ENCODE measurements around the gene ST6GAL2. TPM values are rescaled to one million over a fixed set of nuclear protein-coding genes. Genes with fewer than 3 reads are reported as not detected.

Gene ST6GAL2
- total RNA-seq, 1 donor from 2014 or later: not detected

DNA sequence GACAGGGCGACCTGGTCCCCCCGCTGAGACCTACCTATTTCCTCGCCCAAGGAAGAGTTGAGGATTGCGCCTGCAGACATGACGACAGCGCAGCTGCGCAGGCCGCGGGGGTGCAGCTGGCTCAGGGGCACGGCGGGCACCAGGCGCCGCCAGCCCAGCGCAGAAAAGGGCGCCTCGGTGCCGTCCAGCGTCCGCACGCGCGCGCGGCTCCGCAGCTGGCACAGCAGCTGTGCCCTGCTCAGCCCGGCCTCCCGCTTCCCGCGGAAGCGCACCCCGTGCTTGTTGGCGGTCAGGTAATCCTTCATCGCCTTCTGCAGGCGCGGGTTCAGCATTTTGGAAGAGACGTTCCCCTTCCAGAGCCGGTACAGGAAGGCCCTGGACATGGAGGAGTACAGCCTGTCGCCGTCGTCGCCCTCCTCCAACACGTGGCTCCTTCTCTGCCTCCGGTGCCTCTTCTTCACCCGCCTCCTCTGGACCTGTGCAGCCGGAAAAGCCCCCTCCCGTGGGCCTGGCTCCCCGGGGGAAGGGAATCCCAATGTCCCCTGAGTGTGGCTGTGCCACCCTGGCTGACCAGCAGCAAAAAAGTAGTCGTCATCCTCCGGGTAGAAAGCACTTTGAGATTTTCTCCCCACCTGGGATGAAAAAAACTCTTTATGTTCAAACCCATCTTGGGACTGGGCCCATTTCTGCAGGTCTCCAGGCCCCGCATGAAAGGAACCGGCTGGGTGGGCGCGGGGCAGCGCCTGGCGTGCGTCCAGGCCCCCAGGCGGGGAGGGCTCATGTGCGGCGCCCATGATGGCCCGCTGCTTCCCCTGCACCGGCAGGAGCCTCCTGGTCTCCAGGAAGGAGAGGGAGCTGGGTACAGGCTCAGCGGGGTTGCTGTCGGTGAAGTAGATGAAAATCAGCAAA lies 42.7 kb downstream of the ST6GAL2 start:
- H3K27me3 ChIP-seq (ENCODE audit: control insufficient read depth, insufficient read depth, low read length): no peaks in the 10 kb centered on the region
- FAIRE-seq (no peak), DNase-seq (ENCODE audit: low read depth) (no peak)
- no peaks in the 10 kb centered on the region for H3K36me3 ChIP-seq (ENCODE audit: control insufficient read depth, insufficient read depth, low read length)
- TF ChIP-seq, protein P1, sequence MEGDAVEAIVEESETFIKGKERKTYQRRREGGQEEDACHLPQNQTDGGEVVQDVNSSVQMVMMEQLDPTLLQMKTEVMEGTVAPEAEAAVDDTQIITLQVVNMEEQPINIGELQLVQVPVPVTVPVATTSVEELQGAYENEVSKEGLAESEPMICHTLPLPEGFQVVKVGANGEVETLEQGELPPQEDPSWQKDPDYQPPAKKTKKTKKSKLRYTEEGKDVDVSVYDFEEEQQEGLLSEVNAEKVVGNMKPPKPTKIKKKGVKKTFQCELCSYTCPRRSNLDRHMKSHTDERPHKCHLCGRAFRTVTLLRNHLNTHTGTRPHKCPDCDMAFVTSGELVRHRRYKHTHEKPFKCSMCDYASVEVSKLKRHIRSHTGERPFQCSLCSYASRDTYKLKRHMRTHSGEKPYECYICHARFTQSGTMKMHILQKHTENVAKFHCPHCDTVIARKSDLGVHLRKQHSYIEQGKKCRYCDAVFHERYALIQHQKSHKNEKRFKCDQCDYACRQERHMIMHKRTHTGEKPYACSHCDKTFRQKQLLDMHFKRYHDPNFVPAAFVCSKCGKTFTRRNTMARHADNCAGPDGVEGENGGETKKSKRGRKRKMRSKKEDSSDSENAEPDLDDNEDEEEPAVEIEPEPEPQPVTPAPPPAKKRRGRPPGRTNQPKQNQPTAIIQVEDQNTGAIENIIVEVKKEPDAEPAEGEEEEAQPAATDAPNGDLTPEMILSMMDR (IDR thresholded peaks at IDR 0.05; ENCODE audit: insufficient read depth, low read length, severe bottlenecking): no peak
- no peak overlapping the region for H3K4me3 ChIP-seq (ENCODE audit: low read depth, low read length)

DNA sequence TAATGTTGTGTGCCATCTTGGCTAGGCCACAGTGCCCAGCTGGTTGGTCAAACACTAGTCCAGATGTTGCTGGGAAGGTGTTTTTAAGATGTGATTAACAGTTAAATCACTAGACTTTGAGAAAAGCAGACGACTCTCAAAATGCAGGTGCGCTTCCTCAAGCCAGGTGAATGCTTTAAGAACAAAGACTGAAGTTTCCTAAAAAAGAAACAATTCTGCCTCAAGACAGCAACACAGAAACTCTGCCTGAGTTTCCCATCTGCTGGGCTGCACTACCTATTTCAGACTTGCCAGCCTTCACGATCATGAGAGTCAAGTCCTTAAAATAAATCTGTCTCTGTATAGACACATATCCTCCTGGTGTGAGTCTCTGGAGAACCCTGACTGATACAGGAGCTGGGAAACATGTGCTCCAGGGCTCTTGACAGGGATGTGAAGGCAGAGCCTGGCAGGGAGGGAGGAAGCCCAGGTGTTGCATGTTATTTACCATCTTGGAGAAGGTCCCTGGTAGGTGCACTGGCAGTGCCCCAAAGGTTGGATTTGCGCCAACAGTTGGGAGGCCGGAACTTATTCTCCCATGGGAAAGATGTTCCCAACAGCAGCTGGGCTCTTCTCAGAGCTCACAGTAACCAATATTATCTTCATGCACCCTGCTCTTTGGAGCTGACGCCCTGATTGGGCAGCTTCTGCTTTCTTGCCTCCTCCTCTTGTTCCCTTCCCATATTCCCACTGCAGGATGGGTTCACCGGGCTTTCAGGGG lies 43.9 kb downstream of the ST6GAL2 start:
- no peaks in the 10 kb centered on the region for H3K27me3 ChIP-seq (ENCODE audit: control insufficient read depth, insufficient read depth, low read length)
- no peak for DNase-seq (ENCODE audit: low read depth)

DNA sequence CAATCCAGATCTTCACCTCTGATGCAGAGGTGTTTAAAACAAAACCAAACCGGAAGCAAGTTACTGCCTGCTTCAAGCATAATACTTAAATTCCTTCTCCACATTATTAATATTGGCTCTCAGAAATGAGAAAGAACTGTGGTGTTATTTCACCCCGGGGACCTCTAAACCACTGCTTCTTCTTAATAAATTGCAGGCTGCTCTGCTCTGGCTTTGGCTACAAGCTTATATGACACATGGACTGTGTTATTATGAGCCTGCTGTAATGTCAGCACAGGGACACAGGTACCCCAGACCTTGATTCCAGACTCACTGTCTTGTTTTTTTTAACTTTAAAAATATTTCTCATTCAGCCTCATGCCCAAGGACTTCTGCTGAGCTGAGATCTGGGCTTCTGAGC lies 45.1 kb downstream of the ST6GAL2 start:
- no peaks in the 10 kb centered on the region for H3K27me3 ChIP-seq (ENCODE audit: control insufficient read depth, insufficient read depth, low read length)
- DNase-seq (ENCODE audit: low read depth) (no peak), FAIRE-seq (no peak)
- TF ChIP-seq, protein P1 (IDR thresholded peaks at IDR 0.05; ENCODE audit: insufficient read depth, low read length, severe bottlenecking): no peak
- no peak overlapping the region for H3K4me3 ChIP-seq (ENCODE audit: low read depth, low read length)
- no peaks in the 10 kb centered on the region for H3K36me3 ChIP-seq (ENCODE audit: control insufficient read depth, insufficient read depth, low read length)

More for the DNA sequence above, 43.9 kb downstream of the ST6GAL2 start:
- TF ChIP-seq, protein P1 (IDR thresholded peaks at IDR 0.05; ENCODE audit: insufficient read depth, low read length, severe bottlenecking): no peak
- H3K4me3 ChIP-seq (ENCODE audit: low read depth, low read length): no peak overlapping the region
- no peak for FAIRE-seq
- H3K36me3 ChIP-seq (ENCODE audit: control insufficient read depth, insufficient read depth, low read length): no peaks in the 10 kb centered on the region

DNA sequence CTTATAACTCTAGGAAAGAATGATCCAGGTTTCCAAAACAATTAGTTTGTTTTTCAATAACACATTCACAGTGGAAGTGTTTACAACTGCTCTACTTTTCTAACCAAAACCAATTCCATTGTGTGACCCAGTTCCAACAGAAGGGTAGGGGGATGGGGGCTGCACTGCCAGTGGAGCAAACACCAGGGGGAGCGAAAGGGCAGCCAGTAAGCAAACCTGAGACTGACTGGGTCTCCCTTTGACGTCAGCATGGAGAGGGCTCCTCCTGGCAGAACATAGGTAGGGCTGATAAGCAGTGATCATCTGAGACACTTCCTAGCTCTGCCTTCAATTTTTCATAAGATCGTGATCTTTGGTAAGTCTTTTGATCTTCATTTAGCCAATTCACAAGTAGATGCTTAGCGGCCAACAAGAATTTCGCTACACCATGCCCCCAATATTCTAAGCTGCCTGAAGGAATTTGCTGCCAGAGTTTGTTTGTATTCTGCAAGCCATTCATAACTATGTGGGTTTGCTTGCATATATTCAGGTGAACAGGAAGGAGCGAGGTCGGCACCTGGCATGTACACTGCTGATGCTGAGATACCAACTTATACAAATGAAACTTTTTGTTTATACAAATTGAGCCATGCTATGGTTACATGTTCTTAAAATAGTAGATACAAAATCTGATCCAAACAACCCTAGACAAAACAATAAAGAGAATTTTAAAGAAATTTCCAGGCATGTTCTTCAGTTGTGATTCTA lies 45.9 kb downstream of the ST6GAL2 start:
- FAIRE-seq (no peak), DNase-seq (ENCODE audit: low read depth) (no peak)
- no peaks in the 10 kb centered on the region for H3K27me3 ChIP-seq (ENCODE audit: control insufficient read depth, insufficient read depth, low read length)
- no peaks in the 10 kb centered on the region for H3K36me3 ChIP-seq (ENCODE audit: control insufficient read depth, insufficient read depth, low read length)
- H3K4me3 ChIP-seq (ENCODE audit: low read depth, low read length): no peak overlapping the region
- TF ChIP-seq, protein P1 (IDR thresholded peaks at IDR 0.05; ENCODE audit: insufficient read depth, low read length, severe bottlenecking): no peak

DNA sequence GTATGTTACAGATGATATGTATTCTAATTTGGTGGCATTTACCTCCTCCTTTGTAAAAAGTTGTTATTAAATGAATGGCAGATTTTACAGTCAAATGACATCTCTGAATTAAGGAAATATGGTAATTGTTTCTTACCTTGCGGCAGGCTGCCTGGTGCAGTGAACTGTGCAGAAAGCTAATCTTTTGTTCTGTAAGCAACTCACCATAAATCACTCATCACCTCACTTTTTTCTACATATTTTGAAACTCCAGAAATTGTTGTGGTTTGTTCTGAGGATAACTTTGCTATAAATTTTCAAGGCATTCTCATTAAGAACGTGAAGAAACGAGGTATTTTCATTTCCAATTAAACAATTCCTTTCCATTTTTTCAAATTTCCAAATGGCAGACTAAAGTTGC lies 52.7 kb downstream of the ST6GAL2 start:
- Histone ChIP-seq H3K27me3 (ENCODE audit: control insufficient read depth, insufficient read depth, low read length) (no peaks in the 10 kb centered on the region), H3K36me3 (ENCODE audit: control insufficient read depth, insufficient read depth, low read length) (no peaks in the 10 kb centered on the region), H3K4me3 (ENCODE audit: low read depth, low read length) (no peak overlapping the region)
- DNase-seq (ENCODE audit: low read depth): no peak
- no peak for FAIRE-seq
- TF ChIP-seq, protein P1 (IDR thresholded peaks at IDR 0.05; ENCODE audit: insufficient read depth, low read length, severe bottlenecking): no peak

Data from bronchial epithelial cell (primary cell).